Naive B cell (primary cell): Measurements from ENCODE around the gene MYH9. TPM values are rescaled to one million over a fixed set of nuclear protein-coding genes. Genes with fewer than 3 reads are reported as not detected.

Experiments used
- polyA plus RNA-seq, 6 donors: library from polyadenylated mRNA; unstranded; fragments of 300-500 nt; fragmentation: Illumina TruSeq; gene quantifications; one replicate each; pipeline ENCODE4 v1.2.3, GENCODE V29; 2021; ENCODE audit warnings: low read depth in 6 of 6

MYH9 gene
- polyA plus RNA-seq, 6 donors from 2014 or later = 17.3 to 255 (median 64.5) TPM

Other genes starting within 250 kb of the MYH9 start
- gene APOL3, start 227.2 kb downstream of the MYH9 start, polyA plus RNA-seq = 10 to 100 TPM; 15.5 to 41.3 (median 31.7) TPM
- gene APOL4, start 186.2 kb downstream of the MYH9 start, polyA plus RNA-seq = 1 to 10 TPM in 1 of 6 donors, under 1 TPM in 3, not detected in 2; 0.09 to 1.6 (median 0.72) TPM
- gene APOL2, start 148.4 kb downstream of the MYH9 start, polyA plus RNA-seq = 10 to 100 TPM in 1 of 6 donors, 1 to 10 TPM in 5; 5.9 to 11.8 (median 8.0) TPM
- gene APOL1, start 134.8 kb downstream of the MYH9 start, polyA plus RNA-seq = 1 to 10 TPM in 4 of 6 donors, under 1 TPM in 1, not detected in 1; 0.71 to 4.2 (median 2.6) TPM
- gene TXN2, start 93.7 kb upstream of the MYH9 start, polyA plus RNA-seq = 100 to 1,000 TPM in 5 of 6 donors, 10 to 100 TPM in 1; 97.1 to 130 (median 108) TPM
- 1 to 10 TPM; 2.0 to 6.3 (median 3.2) TPM for gene FOXRED2, start 119.1 kb upstream of the MYH9 start, polyA plus RNA-seq
- gene EIF3D, start 141.2 kb upstream of the MYH9 start, polyA plus RNA-seq = 100 to 1,000 TPM; 142 to 185 (median 168) TPM